Activated T-helper 1 cell treated with anti-CD3 and anti-CD28 coated beads, Interleukin-12 subunit alpha, Interleukin-12 subunit beta, Interleukin-2, Interleukin-4 antibody, amounts not matched to agents 30 ng/mL and 10 ng/mL and 1 ng/mL, durations not matched to agents 14 hours and 24 hours and 36 hours (primary cell): Measurements from ENCODE around the gene SYMPK. TPM values are rescaled to one million over a fixed set of nuclear protein-coding genes. Genes with fewer than 3 reads are reported as not detected.

ENCODE experiments used
- total RNA-seq: library from RNA; stranded (reverse); gene quantifications from 2 replicates; pipeline ENCODE4 v1.2.3, GENCODE V29; 2022

SYMPK gene
- total RNA-seq, 1 donor from 2014 or later: 118 TPM

Other genes with a start within 250 kb of the SYMPK start
- gene EML2, start 223.8 kb downstream of the SYMPK start, total RNA-seq: 148 and 152 TPM in 2 replicates
- gene GIPR, start 194.9 kb downstream of the SYMPK start, total RNA-seq: 4.3 and 6.1 TPM in 2 replicates
- 757 and 760 TPM in 2 replicates for gene SNRPD2, start 171.2 kb downstream of the SYMPK start, total RNA-seq
- gene QPCTL, start 170.5 kb downstream of the SYMPK start, total RNA-seq: 13.7 and 18.0 TPM in 2 replicates
- gene FBXO46, start 132.3 kb downstream of the SYMPK start, total RNA-seq: 35.1 and 35.4 TPM in 2 replicates
- not detected in 2 replicates for gene MEIOSIN, start 129.7 kb downstream of the SYMPK start, total RNA-seq
- gene SIX5, start 93.9 kb downstream of the SYMPK start, total RNA-seq: 3.7 and 5.6 TPM in 2 replicates
- 22.8 and 23.9 TPM in 2 replicates for gene DMPK, start 80.7 kb downstream of the SYMPK start, total RNA-seq
- 50.0 and 55.8 TPM in 2 replicates for gene DMWD, start 70.3 kb downstream of the SYMPK start, total RNA-seq
- 0.29 and 0.59 TPM in 2 replicates for gene RSPH6A, start 47.8 kb downstream of the SYMPK start, total RNA-seq
- 0.27 and 0.34 TPM in 2 replicates for gene FOXA3, start 1.2 kb upstream of the SYMPK start, total RNA-seq
- gene IRF2BP1, start 23.0 kb upstream of the SYMPK start, total RNA-seq: 20.9 and 21.5 TPM in 2 replicates
- 6.9 and 7.2 TPM in 2 replicates for gene MYPOP, start 39.5 kb upstream of the SYMPK start, total RNA-seq
- gene NANOS2, start 51.6 kb upstream of the SYMPK start, total RNA-seq: not detected in 2 replicates
- not detected in 2 replicates for gene NOVA2, start 110.7 kb upstream of the SYMPK start, total RNA-seq
- gene CCDC61, start 132.3 kb upstream of the SYMPK start, total RNA-seq: 24.0 and 24.1 TPM in 2 replicates
- gene PGLYRP1, start 159.9 kb upstream of the SYMPK start, total RNA-seq: not detected in 2 replicates
- gene IGFL4, start 177.9 kb upstream of the SYMPK start, total RNA-seq: not detected in 2 replicates